H1 (cell line): Measurements from ENCODE around the gene SLC25A34. TPM values are rescaled to one million over a fixed set of nuclear protein-coding genes. Genes with fewer than 3 reads are reported as not detected.

Experiments used
- E2F6 ChIP-seq: IDR thresholded peaks from 2 replicates; pipeline ENCODE4 v1.6.1; 2012; ENCODE audit warnings: inconsistent platforms
- polyA plus RNA-seq, 7 experiments: library from polyadenylated mRNA; depleted of rRNA in 3 of 7; stranded (reverse) in 5 of 7; unstranded in 2 of 7; fragments of >200 nt in 5 of 7; fragments of 200-250 nt in 2 of 7; gene quantifications; 1 replicate in 5 of 7; 2 replicates in 1 of 7; 4 replicates in 1 of 7; pipeline versions ENCODE4 v1.2.1 to v1.2.3, GENCODE V29; 2011 to 2013; ENCODE audit warnings: missing spikeins in 2 of 7, mixed read lengths in 2 of 7
- total RNA-seq: library from RNA; stranded (reverse); fragmentation: NEBNext Ultra II Directional; extraction: Animal tissue kit (Norgen Biotek cat#: 25700); gene quantifications from 2 replicates; pipeline ENCODE4 v1.2.1, GENCODE V29; 2021

SLC25A34 gene
- total and polyA plus RNA-seq, 2 of the 8 experiments (the other 6 are each of a cell fraction or from before 2014, with no cell fraction given) = 0.48 to 0.62 TPM

- no peak for TF ChIP-seq E2F6
These were observed 2.5 kb downstream of the SLC25A34 start (continued) for GRCh38 chr1:15738416-15739113.
